H9 (cell line): ENCODE measurements around the gene FAM149B1. TPM values are rescaled to one million over a fixed set of nuclear protein-coding genes. Genes with fewer than 3 reads are reported as not detected.

ENCODE experiments used
- DNase-seq: peaks from one replicate; pipeline ENCODE4 v3.0.0-alpha.2; 2017
- H2AFZ ChIP-seq: one replicate; pipeline ENCODE4 v1.6.1; 2013; ENCODE audit warnings: mild to moderate bottlenecking, low read length, control low read depth, moderate library complexity
- H2AK5ac ChIP-seq: 2 replicates; pipeline ENCODE4 v1.6.1; 2013; ENCODE audit warnings: low read length, control low read depth, mixed read lengths; ENCODE audit not compliant: insufficient read length
- H2BK120ac ChIP-seq: one replicate; pipeline ENCODE4 v1.6.1; 2013; ENCODE audit warnings: low read depth, mild to moderate bottlenecking, low read length, control low read depth, inconsistent platforms; ENCODE audit not compliant: poor library complexity, severe bottlenecking
- H2BK12ac ChIP-seq: 2 replicates; pipeline ENCODE4 v1.6.1; 2013; ENCODE audit warnings: low read length, control low read depth, mixed read lengths, low read depth; ENCODE audit not compliant: insufficient read length
- H2BK15ac ChIP-seq: 2 replicates; pipeline ENCODE4 v1.6.1; 2013; ENCODE audit warnings: low read depth, low read length, control low read depth
- H2BK20ac ChIP-seq: one replicate; pipeline ENCODE4 v1.6.1; 2013; ENCODE audit warnings: low read depth, mild to moderate bottlenecking, low read length, control low read depth, inconsistent platforms; ENCODE audit not compliant: poor library complexity, severe bottlenecking
- H2BK5ac ChIP-seq: 2 replicates; pipeline ENCODE4 v1.6.1; 2013; ENCODE audit warnings: low read length, control low read depth, mixed read lengths; ENCODE audit not compliant: insufficient read length
- H3K14ac ChIP-seq: 2 replicates; pipeline ENCODE4 v1.6.1; 2013; ENCODE audit warnings: low read length, control low read depth; ENCODE audit not compliant: insufficient read depth
- H3K18ac ChIP-seq: 2 replicates; pipeline ENCODE4 v1.6.1; 2013; ENCODE audit warnings: low read depth, mild to moderate bottlenecking, mixed read lengths, low read length, control low read depth; ENCODE audit not compliant: insufficient read length
- H3K23ac ChIP-seq: 2 replicates; pipeline ENCODE4 v1.6.1; 2013; ENCODE audit warnings: low read length, control low read depth, mixed read lengths, low read depth; ENCODE audit not compliant: insufficient read length
- H3K23me2 ChIP-seq: 2 replicates; pipeline ENCODE4 v1.6.1; 2013; ENCODE audit warnings: low read depth, mild to moderate bottlenecking, mixed read lengths, low read length, control low read depth; ENCODE audit not compliant: insufficient read length, poor library complexity, severe bottlenecking
- H3K27ac ChIP-seq: 2 replicates; pipeline ENCODE4 v1.5.1; 2013; ENCODE audit warnings: low read length, control low read depth, mixed read lengths, low read depth; ENCODE audit not compliant: insufficient read length
- H3K27me3 ChIP-seq: 2 replicates; pipeline ENCODE4 v1.6.1; 2013; ENCODE audit warnings: low read length, control low read depth, inconsistent platforms; ENCODE audit not compliant: insufficient read depth
- H3K4ac ChIP-seq: 2 replicates; pipeline ENCODE4 v1.6.1; 2013; ENCODE audit warnings: low read depth, mild to moderate bottlenecking, control low read depth, inconsistent platforms, low read length, moderate library complexity
- H3K4me1 ChIP-seq: 2 replicates; pipeline ENCODE4 v1.6.1; 2013; ENCODE audit warnings: low read length, control low read depth, inconsistent platforms; ENCODE audit not compliant: insufficient read depth
- H3K4me2 ChIP-seq: 2 replicates; pipeline ENCODE4 v1.6.1; 2013; ENCODE audit warnings: low read length, control low read depth, mixed read lengths; ENCODE audit not compliant: insufficient read length, insufficient read depth
- H3K56ac ChIP-seq: 2 replicates; pipeline ENCODE4 v1.6.1; 2013; ENCODE audit warnings: low read depth, mild to moderate bottlenecking, mixed read lengths, low read length, control low read depth; ENCODE audit not compliant: insufficient read length
- H3K79me1 ChIP-seq: 2 replicates; pipeline ENCODE4 v1.6.1; 2013; ENCODE audit warnings: low read depth, mild to moderate bottlenecking, moderate library complexity, low read length, control low read depth, inconsistent platforms; ENCODE audit not compliant: insufficient read depth, poor library complexity, severe bottlenecking
- H3K79me2 ChIP-seq: 2 replicates; pipeline ENCODE4 v1.6.1; 2013; ENCODE audit warnings: low read length, control low read depth, inconsistent platforms; ENCODE audit not compliant: insufficient read depth
- H3K9ac ChIP-seq: 2 replicates; pipeline ENCODE4 v1.6.1; 2013; ENCODE audit warnings: low read length, control low read depth, mixed read lengths; ENCODE audit not compliant: insufficient read length; ENCODE audit errors: extremely low read depth
- H3K9me3 ChIP-seq: one replicate; pipeline ENCODE4 v1.6.1; 2013; ENCODE audit warnings: low read depth, low read length, inconsistent platforms; ENCODE audit not compliant: control insufficient read depth
- H3T11ph ChIP-seq: one replicate; pipeline ENCODE4 v1.6.1; 2013; ENCODE audit warnings: mild to moderate bottlenecking, low read length, control low read depth, inconsistent platforms
- H4K20me1 ChIP-seq: one replicate; pipeline ENCODE4 v1.6.1; 2013; ENCODE audit not compliant: control insufficient read depth, insufficient read length, insufficient read depth
- H4K5ac ChIP-seq: 2 replicates; pipeline ENCODE4 v1.6.1; 2013; ENCODE audit warnings: low read depth, mild to moderate bottlenecking, mixed read lengths, low read length, control low read depth; ENCODE audit not compliant: insufficient read length
- H4K8ac ChIP-seq: replicated peaks from 2 replicates; pipeline ENCODE4 v1.6.1; 2013; ENCODE audit warnings: low read length, control low read depth, mixed read lengths, low read depth; ENCODE audit not compliant: insufficient read length
- H4K91ac ChIP-seq: 2 replicates; pipeline ENCODE4 v1.6.1; 2013; ENCODE audit warnings: low read depth, mild to moderate bottlenecking, moderate library complexity, mixed read lengths, low read length, control low read depth; ENCODE audit not compliant: insufficient read length
- H3K27ac Mint-ChIP-seq, 3 experiments: 2 replicates in 2 of 3; 3 replicates in 1 of 3; pipeline ENCODE4 v1.8.0; 2020 to 2021; ENCODE audit warnings: mixed read lengths in 3 of 3, mild to moderate bottlenecking in 1 of 3, moderate library complexity in 1 of 3
- H3K27me3 Mint-ChIP-seq: 2 replicates; pipeline ENCODE4 v1.8.0; 2021; ENCODE audit warnings: low read depth, mild to moderate bottlenecking, moderate library complexity, mixed read lengths
- H3K36me3 Mint-ChIP-seq, 3 experiments: 2 replicates in 2 of 3; 3 replicates in 1 of 3; pipeline ENCODE4 v1.8.0; 2020 to 2021; ENCODE audit warnings: low read depth in 3 of 3, mixed read lengths in 3 of 3; ENCODE audit not compliant: insufficient read depth in 1 of 3
- H3K4me1 Mint-ChIP-seq, 2 experiments: 2 replicates each; pipeline ENCODE4 v1.8.0; 2020; ENCODE audit warnings: mixed read lengths in 2 of 2
- H3K4me3 Mint-ChIP-seq, 2 experiments: 2 replicates in 1 of 2; 3 replicates in 1 of 2; pipeline ENCODE4 v1.8.0; 2020 to 2021; ENCODE audit warnings: mild to moderate bottlenecking in 2 of 2, mixed read lengths in 2 of 2, moderate library complexity in 1 of 2
- H3K9me3 Mint-ChIP-seq, 2 experiments: 2 replicates in 1 of 2; 3 replicates in 1 of 2; pipeline ENCODE4 v1.8.0; 2020; ENCODE audit warnings: mild to moderate bottlenecking in 2 of 2, mixed read lengths in 2 of 2, moderate library complexity in 1 of 2
- CTCF ChIP-seq: fragments of 200-600 bp; sonication (generic); conservative IDR thresholded peaks from 3 replicates; pipeline ENCODE4 v1.8.0; 2021; ENCODE audit warnings: antibody characterized with exemption, mild to moderate bottlenecking
- WGBS: extraction: QIAGEN DNeasy Blood & Tissue Kit; methylation state at CpG from one replicate; pipeline ENCODE4 v1.1.7; 2013; ENCODE audit warnings: missing lambda C conversion rate, low lambda C conversion rate, mixed read lengths; ENCODE audit not compliant: insufficient read length; ENCODE audit errors: extremely low coverage; 5-methylcytosine and 5-hydroxymethylcytosine counted together
- total RNA-seq: library from RNA; stranded (reverse); gene quantifications from 2 replicates; pipeline ENCODE4 v1.2.1, GENCODE V29; 2021

Gene FAM149B1
- total RNA-seq, 1 experiment from 2014 or later = 17.9 TPM

DNA sequence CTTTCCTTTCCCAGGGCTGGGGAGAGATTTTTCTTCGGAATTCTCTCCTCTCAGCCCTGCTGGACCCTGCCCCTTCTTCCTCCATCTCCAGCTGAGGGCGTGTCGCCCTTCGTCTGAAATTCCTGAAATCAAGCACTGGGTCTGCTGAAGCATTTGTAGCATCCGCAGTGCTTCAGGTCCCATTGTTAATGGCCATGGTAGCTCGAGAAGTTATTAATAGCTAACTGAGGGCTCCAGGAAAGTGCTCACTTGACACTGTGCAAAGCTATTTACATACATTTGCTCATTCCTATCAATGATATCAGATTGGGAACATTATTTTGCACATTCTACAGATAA lies 515 bp downstream of the FAM149B1 start:
- Histone ChIP-seq H3K9me3 (no peaks in the 10 kb centered on the region), H3T11ph (no peak overlapping the region), H2BK120ac (no peak overlapping the region), H3K14ac (peak overlapping the region; percentile 21; the same call in 1 of the 2 replicates), H2BK12ac (no peak overlapping the region), H3K27me3 (no peaks in the 10 kb centered on the region), H2AK5ac (no peak overlapping the region), H3K18ac (peak overlapping the region; percentile 54), H3K56ac (no peak overlapping the region), H3K23me2 (peaks cover 7% of the 10 kb centered on the region), H4K5ac (no peak overlapping the region), H3K79me2 (peaks cover 5% of the 10 kb centered on the region; the same call in 1 of the 2 replicates), H3K4me2 (peak overlapping the region; percentile 100), H4K91ac (no peak overlapping the region), H3K79me1 (peaks cover 6% of the 10 kb centered on the region), H3K4me1 (no peaks in the 10 kb centered on the region), H3K4ac (no peak overlapping the region), H4K20me1 (no peaks in the 10 kb centered on the region), H3K9ac (peak overlapping the region; percentile 68), H2BK5ac (no peak overlapping the region), H2BK15ac (no peak overlapping the region), H2BK20ac (no peak overlapping the region), H4K8ac (no peak overlapping the region), H3K23ac (no peak overlapping the region), H2AFZ (no peak overlapping the region), H3K27ac (peak overlapping the region; percentile 34)
- Mint-ChIP-seq H3K36me3 (peaks cover 4 to 20% (median 9%) of the 10 kb centered on the region in 3 experiments), H3K4me1 (peaks cover 13 to 14% of the 10 kb centered on the region in 2 experiments), H3K27ac (peak overlapping the region; percentile 95 to 99 (median 98)), H3K27me3 (no peaks in the 10 kb centered on the region), H3K4me3 (peak overlapping the region; percentile 99 to 100), H3K9me3 (peaks cover 0 to 3% of the 10 kb centered on the region in 2 experiments; a peak in 1 of 5 replicates)
- no CpG with 5 or more reads among the region's 6 CpGs for WGBS
- DNase-seq = no peak
- no peak for TF ChIP-seq CTCF
